HEK293 (cell line): ENCODE measurements around the gene STIM2.

Source experiments
- CTCF ChIA-PET: fragments of 350-600 bp; formaldehyde crosslinking; extraction: SDS; loops from one replicate; lab custom pipeline; 2021; ENCODE audit warnings: antibody characterized with exemption; lab: Yijun Ruan, JAX
- POLR2A ChIA-PET: fragments of 300-600 bp; formaldehyde crosslinking; extraction: SDS; loops from one replicate; lab custom pipeline; 2020; ENCODE audit warnings: antibody characterized with exemption, inconsistent platforms; lab: Yijun Ruan, JAX
- H3K27ac ChIP-seq: fragments of 200-500 bp; sonication (Bioruptor generic); 2 replicates; pipeline ENCODE4 v1.5.1; 2014; ENCODE audit warnings: low read depth, low read length, control low read depth, inconsistent platforms; ENCODE audit errors: extremely low read depth
- H3K36me3 ChIP-seq, 2 experiments: fragments of 200-500 bp in 1 of 2; sonication (Bioruptor generic) in 1 of 2; 1 replicate in 1 of 2; 2 replicates in 1 of 2; pipeline ENCODE4 v1.5.1; 2014 to 2017; ENCODE audit warnings: inconsistent platforms in 2 of 2, low read length in 2 of 2; ENCODE audit not compliant: control insufficient read depth in 2 of 2, insufficient read depth in 1 of 2
- H3K4me1 ChIP-seq: fragments of 200-500 bp; sonication (Bioruptor generic); 2 replicates; pipeline ENCODE4 v1.5.1; 2014; ENCODE audit warnings: mild to moderate bottlenecking, low read length, inconsistent platforms; ENCODE audit not compliant: control insufficient read depth, insufficient read depth
- H3K4me3 ChIP-seq: 2 replicates; pipeline ENCODE4 v1.5.1; 2011; ENCODE audit warnings: low read depth, mild to moderate bottlenecking, control low read depth, low read length, moderate library complexity
- H3K9me3 ChIP-seq: fragments of 200-500 bp; sonication (Bioruptor generic); 2 replicates; pipeline ENCODE4 v1.5.1; 2014; ENCODE audit warnings: low read depth, low read length, inconsistent platforms; ENCODE audit not compliant: control insufficient read depth, insufficient read depth
- FEZF1 ChIP-seq: fragments of 450-650 bp; formaldehyde crosslinking; IDR thresholded peaks from 2 replicates; pipeline ENCODE4 v1.5.1; 2016; ENCODE audit warnings: missing biosample characterization, missing genetic modification characterization
- MZF1 ChIP-seq: fragments of 450-650 bp; formaldehyde crosslinking; IDR thresholded peaks from 2 replicates; pipeline ENCODE4 v1.5.1; 2017; ENCODE audit warnings: missing biosample characterization, missing genetic modification characterization, borderline replicate concordance
- PBX3 ChIP-seq: sonication (generic); formaldehyde crosslinking; IDR thresholded peaks from 2 replicates; pipeline ENCODE4 v1.8.1; 2022; ENCODE audit warnings: mild to moderate bottlenecking, moderate library complexity, missing genetic modification reagents
- PRDM4 ChIP-seq: fragments of 450-650 bp; formaldehyde crosslinking; IDR thresholded peaks from 2 replicates; pipeline ENCODE4 v1.5.1; 2017; ENCODE audit warnings: missing biosample characterization, missing genetic modification characterization
- SP7 ChIP-seq: fragments of 450-650 bp; formaldehyde crosslinking; IDR thresholded peaks from 2 replicates; pipeline ENCODE4 v1.5.1; 2016; ENCODE audit warnings: missing biosample characterization, missing genetic modification characterization
- ZBTB1 ChIP-seq: fragments of 450-650 bp; formaldehyde crosslinking; IDR thresholded peaks from 2 replicates; pipeline ENCODE4 v1.5.1; 2016; ENCODE audit warnings: missing biosample characterization, missing genetic modification characterization
- ZBTB20 ChIP-seq: fragments of 450-650 bp; formaldehyde crosslinking; IDR thresholded peaks from 2 replicates; pipeline ENCODE4 v1.5.1; 2016; ENCODE audit warnings: missing biosample characterization, missing genetic modification characterization
- ZFHX2 ChIP-seq: fragments of 450-650 bp; formaldehyde crosslinking; conservative IDR thresholded peaks from 2 replicates; pipeline ENCODE4 v1.5.1; 2016; ENCODE audit warnings: missing biosample characterization, missing genetic modification characterization
- ZNF19 ChIP-seq: fragments of 450-650 bp; formaldehyde crosslinking; IDR thresholded peaks from 2 replicates; pipeline ENCODE4; 2016; ENCODE audit warnings: missing biosample characterization, missing genetic modification characterization, low read depth
- ZNF266 ChIP-seq: fragments of 450-650 bp; formaldehyde crosslinking; IDR thresholded peaks from 2 replicates; pipeline ENCODE4 v1.5.1; 2016; ENCODE audit warnings: missing biosample characterization, missing genetic modification characterization, low read depth
- ZNF280D ChIP-seq: fragments of 450-650 bp; formaldehyde crosslinking; IDR thresholded peaks from 2 replicates; pipeline ENCODE4 v1.5.1; 2016; ENCODE audit warnings: missing biosample characterization, missing genetic modification characterization
- ZNF292 ChIP-seq: fragments of 450-650 bp; formaldehyde crosslinking; IDR thresholded peaks from 2 replicates; pipeline ENCODE4 v1.5.1; 2016; ENCODE audit warnings: low read depth, missing biosample characterization, missing genetic modification characterization, borderline replicate concordance
- ZNF311 ChIP-seq: fragments of 450-650 bp; formaldehyde crosslinking; IDR thresholded peaks from 2 replicates; pipeline ENCODE4 v1.5.1; 2017; ENCODE audit warnings: missing biosample characterization, missing genetic modification characterization, borderline replicate concordance
- ZNF324 ChIP-seq: fragments of 450-650 bp; formaldehyde crosslinking; IDR thresholded peaks from 2 replicates; pipeline ENCODE4 v1.5.1; 2016; ENCODE audit warnings: missing biosample characterization, missing genetic modification characterization
- ZNF341 ChIP-seq: fragments of 450-650 bp; formaldehyde crosslinking; IDR thresholded peaks from 2 replicates; pipeline ENCODE4; 2016; ENCODE audit warnings: low read depth, missing biosample characterization, missing genetic modification characterization
- ZNF501 ChIP-seq: fragments of 450-650 bp; formaldehyde crosslinking; IDR thresholded peaks from 2 replicates; pipeline ENCODE4 v1.5.1; 2016; ENCODE audit warnings: missing biosample characterization, missing genetic modification characterization
- ZNF560 ChIP-seq: fragments of 450-650 bp; formaldehyde crosslinking; IDR thresholded peaks from 2 replicates; pipeline ENCODE4 v1.5.1; 2017; ENCODE audit warnings: missing biosample characterization, missing genetic modification characterization, borderline replicate concordance
- ZNF561 ChIP-seq: fragments of 450-650 bp; IDR thresholded peaks from 2 replicates; pipeline ENCODE4 v1.5.1; 2018; ENCODE audit warnings: missing biosample characterization, missing genetic modification characterization, borderline replicate concordance
- ZNF610 ChIP-seq: fragments of 450-650 bp; formaldehyde crosslinking; IDR thresholded peaks from 2 replicates; pipeline ENCODE4 v1.5.1; 2016; ENCODE audit warnings: missing biosample characterization, missing genetic modification characterization, borderline replicate concordance
- ZNF626 ChIP-seq: fragments of 450-650 bp; sonication (Bioruptor Pico); formaldehyde crosslinking; IDR thresholded peaks from 2 replicates; pipeline ENCODE4 v1.5.1; 2018; ENCODE audit warnings: missing biosample characterization, missing genetic modification characterization, inconsistent platforms
- ZNF654 ChIP-seq: fragments of 450-650 bp; formaldehyde crosslinking; IDR thresholded peaks from 2 replicates; pipeline ENCODE4 v1.5.1; 2016; ENCODE audit warnings: low read depth, missing biosample characterization, missing genetic modification characterization
- ZNF660 ChIP-seq: fragments of 450-650 bp; IDR thresholded peaks from 2 replicates; pipeline ENCODE4 v1.5.1; 2018; ENCODE audit warnings: missing biosample characterization, mild to moderate bottlenecking, missing genetic modification characterization
- ZNF677 ChIP-seq: fragments of 450-650 bp; IDR thresholded peaks from 2 replicates; pipeline ENCODE4 v1.5.0; 2018; ENCODE audit warnings: missing biosample characterization, mild to moderate bottlenecking, missing genetic modification characterization, moderate library complexity
- ZNF837 ChIP-seq: fragments of 450-650 bp; formaldehyde crosslinking; IDR thresholded peaks from 2 replicates; pipeline ENCODE4 v1.5.1; 2016; ENCODE audit warnings: missing biosample characterization, missing genetic modification characterization
- ZSCAN16 ChIP-seq: fragments of 450-650 bp; formaldehyde crosslinking; IDR thresholded peaks from 2 replicates; pipeline ENCODE4 v1.5.1; 2016; ENCODE audit warnings: missing biosample characterization, missing genetic modification characterization
- ZSCAN30 ChIP-seq: fragments of 450-650 bp; IDR thresholded peaks from 2 replicates; pipeline ENCODE4 v1.5.1; 2018; ENCODE audit warnings: missing biosample characterization, mild to moderate bottlenecking, missing genetic modification characterization, moderate library complexity

The STIM2 gene

GRCh38 chr4:27000122-27000521 is 139.5 kb downstream of the STIM2 start:
- no peaks in the 10 kb centered on the region for H3K9me3 ChIP-seq
- H3K4me1 ChIP-seq = peaks cover 7% of the 10 kb centered on the region; the same call in 1 of the 2 replicates
- CTCF ChIA-PET = interaction anchor here (0.7 to 1.7 kb wide), 2 partner anchors 8 to 10 kb away, joined by 3 to 7 read pairs; no protein-coding TSS in a partner anchor
- no peak for TF ChIP-seq ZBTB20
- no peak for TF ChIP-seq ZNF341 (tag by site-specific recombination)
- no peak for TF ChIP-seq ZNF626
- TF ChIP-seq FEZF1 (tag by site-specific recombination) = peak; percentile 74
- no peaks in the 10 kb centered on the region for H3K36me3 ChIP-seq
- H3K4me3 ChIP-seq = no peak overlapping the region
- POLR2A ChIA-PET = no interaction called here
- no peak overlapping the region for H3K27ac ChIP-seq

- Histone ChIP-seq H3K27ac (no peak overlapping the region), H3K4me1 (peaks cover 7% of the 10 kb centered on the region; the same call in 1 of the 2 replicates), H3K36me3 (no peaks in the 10 kb centered on the region), H3K9me3 (no peaks in the 10 kb centered on the region), H3K4me3 (no peak overlapping the region)
- TF ChIP-seq PBX3 (CRISPR knock-in tag) (no peak), ZNF19 (tag by site-specific recombination) (no peak), ZNF660 (tag by site-specific recombination) (no peak), SP7 (tag by site-specific recombination) (no peak), ZNF501 (tag by site-specific recombination) (no peak), MZF1 (tag by site-specific recombination) (no peak), ZNF324 (no peak), ZSCAN30 (tag by site-specific recombination) (no peak), ZNF311 (tag by site-specific recombination) (no peak), ZNF266 (no peak), PRDM4 (tag by site-specific recombination) (no peak), ZNF837 (tag by site-specific recombination) (no peak), ZNF654 (tag by site-specific recombination) (no peak), ZBTB1 (tag by site-specific recombination) (no peak)
- POLR2A ChIA-PET = no interaction called here
- CTCF ChIA-PET = interaction anchor here (0.7 to 1.0 kb wide), 3 partner anchors 9 to 1045 kb away, joined by 3 to 4 read pairs (median 3); no protein-coding TSS in a partner anchor
Measured at GRCh38 chr4:27000820-27001219, 140.2 kb downstream of the STIM2 start.

- H3K4me3 ChIP-seq = no peak overlapping the region
- no peaks in the 10 kb centered on the region for H3K9me3 ChIP-seq
- peaks cover 11% of the 10 kb centered on the region; the same call in 1 of the 2 replicates for H3K4me1 ChIP-seq
- CTCF ChIA-PET = interaction anchor here (0.7 to 1.0 kb wide), 2 partner anchors 514 to 1046 kb away, joined by 3 to 4 read pairs; no protein-coding TSS in a partner anchor
- H3K36me3 ChIP-seq = no peaks in the 10 kb centered on the region
- POLR2A ChIA-PET = no interaction called here
- no peak overlapping the region for H3K27ac ChIP-seq
- no peak for TF ChIP-seq ZNF280D (tag by site-specific recombination)
- no peak for TF ChIP-seq ZNF677 (tag by site-specific recombination)
- no peak for TF ChIP-seq ZNF610 (tag by site-specific recombination)
- no peak for TF ChIP-seq ZNF560
- no peak for TF ChIP-seq ZNF561
- no peak for TF ChIP-seq ZSCAN16 (tag by site-specific recombination)
- TF ChIP-seq ZFHX2 (tag by site-specific recombination) = no peak
- TF ChIP-seq ZNF292 (tag by site-specific recombination) = no peak
Measured at GRCh38 chr4:27001398-27002164, 140.9 kb downstream of the STIM2 start.
